ENCODE results near the gene PHGDH. TPM values are rescaled to one million over a fixed set of nuclear protein-coding genes. Genes with fewer than 3 reads are reported as not detected.

The PHGDH gene
- total RNA-seq, 2 donors from 2014 or later: 185 to 307 TPM

DNA sequence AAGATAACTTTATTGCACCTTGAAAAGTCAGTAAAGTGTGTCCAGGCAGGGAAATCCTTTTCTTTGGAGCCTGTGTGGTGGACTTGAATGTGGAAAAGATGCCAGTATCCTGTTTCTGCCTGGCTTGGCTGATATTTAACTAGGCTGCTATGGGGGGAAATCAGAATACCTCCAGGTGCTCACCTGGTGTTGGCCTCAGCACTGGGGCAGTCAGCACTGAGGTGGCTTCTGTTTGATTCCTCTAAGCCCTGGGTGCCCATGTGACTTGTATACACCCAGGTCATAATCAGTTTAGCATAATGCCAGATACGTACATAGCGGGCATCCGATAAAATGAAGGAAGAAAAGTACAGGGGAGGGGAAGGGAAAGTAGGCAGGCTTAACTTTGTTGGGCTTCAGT is 7.2 kb downstream of the PHGDH start:
- H3K4me1 ChIP-seq (replicated peaks): no peaks in the 10 kb centered on the region
- TF ChIP-seq POLR2A (IDR thresholded peaks at IDR 0.05) (no peak), POLR2AphosphoS5 (IDR thresholded peaks at IDR 0.05) (no peak)
- TF ChIP-seq, protein P1, sequence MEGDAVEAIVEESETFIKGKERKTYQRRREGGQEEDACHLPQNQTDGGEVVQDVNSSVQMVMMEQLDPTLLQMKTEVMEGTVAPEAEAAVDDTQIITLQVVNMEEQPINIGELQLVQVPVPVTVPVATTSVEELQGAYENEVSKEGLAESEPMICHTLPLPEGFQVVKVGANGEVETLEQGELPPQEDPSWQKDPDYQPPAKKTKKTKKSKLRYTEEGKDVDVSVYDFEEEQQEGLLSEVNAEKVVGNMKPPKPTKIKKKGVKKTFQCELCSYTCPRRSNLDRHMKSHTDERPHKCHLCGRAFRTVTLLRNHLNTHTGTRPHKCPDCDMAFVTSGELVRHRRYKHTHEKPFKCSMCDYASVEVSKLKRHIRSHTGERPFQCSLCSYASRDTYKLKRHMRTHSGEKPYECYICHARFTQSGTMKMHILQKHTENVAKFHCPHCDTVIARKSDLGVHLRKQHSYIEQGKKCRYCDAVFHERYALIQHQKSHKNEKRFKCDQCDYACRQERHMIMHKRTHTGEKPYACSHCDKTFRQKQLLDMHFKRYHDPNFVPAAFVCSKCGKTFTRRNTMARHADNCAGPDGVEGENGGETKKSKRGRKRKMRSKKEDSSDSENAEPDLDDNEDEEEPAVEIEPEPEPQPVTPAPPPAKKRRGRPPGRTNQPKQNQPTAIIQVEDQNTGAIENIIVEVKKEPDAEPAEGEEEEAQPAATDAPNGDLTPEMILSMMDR (IDR thresholded peaks at IDR 0.05): no peak
- H3K27me3 ChIP-seq (replicated peaks; ENCODE audit: insufficient read depth): no peaks in the 10 kb centered on the region
- no peak overlapping the region for H3K27ac ChIP-seq
- 85% methylated on average over 3 of the region's 3 CpGs for WGBS
- DNase-seq (ENCODE audit: low spot score): no peak
- no peak overlapping the region for H3K4me3 ChIP-seq
- H3K36me3 ChIP-seq: no peaks in the 10 kb centered on the region
- intact Hi-C loops (cut with DNase I): no loop called here
- no peaks in the 10 kb centered on the region for H3K9me3 ChIP-seq

DNA sequence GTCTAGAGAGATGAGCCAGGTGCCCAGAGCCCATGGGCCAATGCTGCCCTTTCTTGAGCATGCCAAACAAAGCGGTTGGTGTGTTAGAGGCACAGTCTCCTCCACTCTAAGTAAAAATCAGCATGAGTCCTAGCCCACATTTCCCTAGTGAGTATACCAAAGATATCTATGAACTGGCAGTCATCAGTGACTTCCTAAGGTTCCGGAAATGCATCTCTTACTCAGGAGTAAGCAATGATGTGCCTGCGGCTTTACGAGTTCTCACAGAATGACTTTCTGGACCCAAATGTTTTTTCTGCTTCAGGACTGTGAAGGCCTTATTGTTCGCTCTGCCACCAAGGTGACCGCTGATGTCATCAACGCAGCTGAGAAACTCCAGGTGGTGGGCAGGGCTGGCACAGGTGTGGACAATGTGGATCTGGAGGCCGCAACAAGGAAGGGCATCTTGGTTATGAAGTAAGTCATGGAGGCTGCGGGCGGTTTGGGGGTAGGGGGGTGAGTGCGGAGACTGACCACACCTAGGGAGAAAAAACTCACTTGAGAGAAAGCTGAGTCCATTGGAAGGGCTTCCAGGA is 9.2 kb downstream of the PHGDH start:
- no peak overlapping the region for H3K27ac ChIP-seq
- TF ChIP-seq POLR2AphosphoS5 (IDR thresholded peaks at IDR 0.05): no peak
- TF ChIP-seq POLR2A (IDR thresholded peaks at IDR 0.05): no peak
- TF ChIP-seq, protein P1 (IDR thresholded peaks at IDR 0.05): no peak
- no peak for DNase-seq (ENCODE audit: low spot score)
- intact Hi-C loops (cut with DNase I): no loop called here
- H3K4me1 ChIP-seq (replicated peaks): no peaks in the 10 kb centered on the region
- H3K9me3 ChIP-seq: no peaks in the 10 kb centered on the region
- 95% methylated on average over 11 of the region's 11 CpGs for WGBS
- no peaks in the 10 kb centered on the region for H3K27me3 ChIP-seq (replicated peaks; ENCODE audit: insufficient read depth)
- no peak overlapping the region for H3K4me3 ChIP-seq
- no peaks in the 10 kb centered on the region for H3K36me3 ChIP-seq

DNA sequence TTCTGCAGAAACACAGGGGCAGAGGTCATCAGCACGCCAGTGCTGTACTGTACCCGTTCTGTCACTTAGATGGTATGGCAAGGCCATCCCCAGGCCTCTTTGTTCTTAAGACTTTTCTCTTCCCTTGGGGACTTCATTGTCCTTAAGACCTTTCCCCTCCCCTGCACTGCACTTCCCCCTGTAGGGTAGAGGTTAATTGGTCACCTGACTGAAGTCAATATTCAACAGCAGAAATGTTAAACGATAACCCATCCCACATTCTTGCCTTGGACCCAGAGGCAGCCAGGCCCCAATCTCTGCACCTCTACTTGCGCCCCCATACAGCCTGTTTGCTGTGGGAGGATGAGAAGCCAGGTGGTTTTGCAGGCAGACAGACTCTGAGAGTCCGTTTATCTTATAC is 10.2 kb downstream of the PHGDH start:
- Histone ChIP-seq H3K27ac (no peak overlapping the region), H3K9me3 (no peaks in the 10 kb centered on the region), H3K4me3 (no peak overlapping the region), H3K27me3 (replicated peaks; ENCODE audit: insufficient read depth) (no peaks in the 10 kb centered on the region), H3K36me3 (no peaks in the 10 kb centered on the region), H3K4me1 (replicated peaks) (no peaks in the 10 kb centered on the region)
- no peak for DNase-seq (ENCODE audit: low spot score)
- intact Hi-C loops (cut with DNase I): no loop called here
- 78% methylated on average over 5 of the region's 5 CpGs for WGBS
- TF ChIP-seq, protein P1 (IDR thresholded peaks at IDR 0.05): no peak
- no peak for TF ChIP-seq POLR2A (IDR thresholded peaks at IDR 0.05)
- no peak for TF ChIP-seq POLR2AphosphoS5 (IDR thresholded peaks at IDR 0.05)

DNA sequence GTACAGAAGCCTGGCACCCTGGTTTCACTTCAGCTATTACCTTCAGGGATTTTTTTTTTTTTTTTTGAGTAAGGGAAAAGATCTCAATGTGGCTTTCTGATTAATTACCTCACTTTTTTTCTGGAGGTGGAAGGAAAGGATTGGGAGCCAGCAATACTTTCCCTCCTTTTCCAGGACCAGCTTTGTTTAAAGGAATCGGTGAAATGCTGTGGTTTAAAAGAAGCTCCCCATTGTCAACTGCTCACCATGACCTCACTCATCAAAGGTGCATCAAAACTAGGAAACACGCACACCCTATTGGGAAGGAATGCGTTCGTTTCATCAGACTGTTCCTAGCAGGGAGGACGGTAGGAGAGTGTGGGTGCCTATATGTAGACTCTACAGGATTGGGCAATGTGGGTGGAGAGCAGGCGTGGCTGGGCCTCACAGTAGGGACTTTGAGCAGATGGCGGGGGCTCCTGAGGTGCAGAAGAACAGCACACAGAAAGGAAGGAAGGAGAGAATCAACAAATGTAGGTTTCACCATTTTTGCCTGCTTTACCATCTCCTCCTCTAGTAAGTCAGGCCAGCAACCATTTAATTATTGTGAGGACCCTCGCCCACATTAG is 13.0 kb downstream of the PHGDH start:
- intact Hi-C loops (cut with DNase I): no loop called here
- H3K9me3 ChIP-seq: no peaks in the 10 kb centered on the region
- no peak for DNase-seq (ENCODE audit: low spot score)
- 85% methylated on average over 8 of the region's 8 CpGs for WGBS
- no peaks in the 10 kb centered on the region for H3K4me1 ChIP-seq (replicated peaks)
- H3K4me3 ChIP-seq: no peak overlapping the region
- no peak overlapping the region for H3K27ac ChIP-seq
- TF ChIP-seq, protein P1 (IDR thresholded peaks at IDR 0.05): no peak
- no peak for TF ChIP-seq POLR2A (IDR thresholded peaks at IDR 0.05)
- no peak for TF ChIP-seq POLR2AphosphoS5 (IDR thresholded peaks at IDR 0.05)
- H3K27me3 ChIP-seq (replicated peaks; ENCODE audit: insufficient read depth): no peaks in the 10 kb centered on the region
- H3K36me3 ChIP-seq: no peaks in the 10 kb centered on the region

DNA sequence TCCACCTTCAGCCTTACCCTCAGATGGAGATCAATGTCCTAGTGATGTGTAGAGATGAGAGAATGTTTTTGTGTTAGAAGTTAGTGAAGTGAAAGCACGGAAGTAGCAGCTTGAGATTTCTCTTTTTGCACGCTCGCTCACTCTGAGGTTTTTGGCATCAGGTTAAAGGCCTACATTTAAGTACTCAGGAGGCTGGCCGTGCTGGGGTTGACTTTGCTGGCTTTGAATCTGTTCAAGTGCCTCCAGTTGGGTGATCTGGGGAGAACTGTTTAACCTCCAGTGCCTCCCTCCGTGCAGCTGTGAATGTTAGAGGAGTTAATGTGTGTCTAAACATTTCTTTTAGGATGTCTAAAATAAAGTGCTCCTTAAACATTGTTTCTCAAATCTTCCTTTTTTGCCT is 13.9 kb downstream of the PHGDH start:
- DNase-seq (ENCODE audit: low spot score): no peak
- H3K9me3 ChIP-seq: no peaks in the 10 kb centered on the region
- no peak overlapping the region for H3K27ac ChIP-seq
- H3K4me1 ChIP-seq (replicated peaks): no peaks in the 10 kb centered on the region
- no peaks in the 10 kb centered on the region for H3K27me3 ChIP-seq (replicated peaks; ENCODE audit: insufficient read depth)
- no peak for TF ChIP-seq POLR2A (IDR thresholded peaks at IDR 0.05)
- TF ChIP-seq POLR2AphosphoS5 (IDR thresholded peaks at IDR 0.05): no peak
- TF ChIP-seq, protein P1 (IDR thresholded peaks at IDR 0.05): no peak
- no peaks in the 10 kb centered on the region for H3K36me3 ChIP-seq
- H3K4me3 ChIP-seq: no peak overlapping the region
- intact Hi-C loops (cut with DNase I): no loop called here
- 96% methylated on average over 5 of the region's 5 CpGs for WGBS
